K562 (cell line): ENCODE results near the gene DDOST. TPM values are rescaled to one million over a fixed set of nuclear protein-coding genes. Genes with fewer than 3 reads are reported as not detected.

Experiments
- ATAC-seq: fragments of 200-7000 bp; cut with Tn5 transposase; 3 replicates; pipeline ENCODE4 v1.9.1; 2020; ENCODE audit warnings: moderate library complexity
- BruUV-seq: library from RNA; stranded (reverse); fragments of 400-500 nt; replicated peaks from 2 replicates; lab custom pipeline; 2021; lab: Mats Ljungman, UMichigan
- CTCF ChIA-PET: fragments of 300-600 bp; formaldehyde crosslinking; extraction: SDS; loops from one replicate; lab custom pipeline; 2021; ENCODE audit warnings: low intra/inter-chr PET ratio; lab: Yijun Ruan, JAX
- POLR2A ChIA-PET: fragments of 300-600, 350-650 bp; sonication (Branson Sonifier 250); formaldehyde crosslinking; extraction: SDS; loops from one replicate; lab custom pipeline; 2021; ENCODE audit warnings: antibody characterized with exemption, inconsistent platforms; lab: Yijun Ruan, JAX
- DNase-seq, 4 experiments: peaks; one replicate each; pipeline versions ENCODE4 v3.0.0 to v3.0.0-alpha.2; 2011 to 2018; ENCODE audit warnings: low spot score in 3 of 4, mixed read lengths in 3 of 4; ENCODE audit errors: extremely low read depth in 1 of 4
- FAIRE-seq: peaks from 2 replicates; lab custom pipeline; 2011; peaks lifted over from hg19 to GRCh38; lab: Jason Lieb, UNC
- H2AFZ ChIP-seq: 2 replicates; pipeline ENCODE4 v1.6.0; 2011; ENCODE audit warnings: low read depth, low read length, control low read depth, inconsistent platforms
- H3K27ac ChIP-seq: fragments of 200-600 bp; 3 replicates; pipeline ENCODE4 v1.8.0; 2011; ENCODE audit warnings: low read depth, mild to moderate bottlenecking, control low read depth, inconsistent platforms, low read length, moderate library complexity, mixed read lengths; ENCODE audit errors: extremely low read depth
- H3K27me3 ChIP-seq, 2 experiments: fragments of 300-600 bp in 1 of 2; 2 replicates in 1 of 2; 3 replicates in 1 of 2; pipeline versions ENCODE4 v1.6.0 to v1.8.0; 2011; ENCODE audit warnings: inconsistent platforms in 2 of 2, low read length in 2 of 2, mild to moderate bottlenecking in 1 of 2, mixed read lengths in 1 of 2, moderate library complexity in 1 of 2; ENCODE audit not compliant: control insufficient read depth in 2 of 2, insufficient read depth in 2 of 2
- H3K36me3 ChIP-seq: fragments of 300-600 bp; 3 replicates; pipeline ENCODE4 v1.8.0; 2011; ENCODE audit warnings: mild to moderate bottlenecking, low read length, inconsistent platforms; ENCODE audit not compliant: control insufficient read depth, insufficient read depth
- H3K4me1 ChIP-seq, 2 experiments: fragments of 200-600 bp in 1 of 2; replicated peaks in 1 of 2; 2 replicates in 1 of 2; 3 replicates in 1 of 2; pipeline versions ENCODE4 v1.5.1 to v1.8.0; 2011; ENCODE audit warnings: inconsistent platforms in 2 of 2, low read length in 2 of 2, mild to moderate bottlenecking in 1 of 2, mixed read lengths in 1 of 2, moderate library complexity in 1 of 2; ENCODE audit not compliant: control insufficient read depth in 2 of 2, insufficient read depth in 2 of 2
- H3K4me2 ChIP-seq: 2 replicates; pipeline ENCODE4 v1.6.1; 2011; ENCODE audit warnings: low read length, control low read depth, inconsistent platforms, mixed read lengths; ENCODE audit not compliant: insufficient read depth
- H3K4me3 ChIP-seq: fragments of 200-600 bp; sonication (generic), shearing (Covaris generic); 2 replicates; pipeline ENCODE4 v1.5.1; 2016; ENCODE audit warnings: control low read depth, inconsistent platforms
- H3K79me2 ChIP-seq: fragments of 200-600 bp; 3 replicates; pipeline ENCODE4 v1.8.0; 2011; ENCODE audit warnings: low read length, inconsistent platforms; ENCODE audit not compliant: control insufficient read depth, insufficient read depth
- H3K9ac ChIP-seq, 2 experiments: 2 replicates each; pipeline versions ENCODE4 v1.6.0 to v1.6.1; 2011; ENCODE audit warnings: low read depth in 2 of 2, low read length in 2 of 2, control low read depth in 1 of 2, inconsistent platforms in 1 of 2, mild to moderate bottlenecking in 1 of 2, mixed read lengths in 1 of 2; ENCODE audit not compliant: insufficient read depth in 1 of 2
- H3K9me1 ChIP-seq: one replicate; pipeline ENCODE4 v1.6.0; 2011; ENCODE audit warnings: inconsistent platforms, mild to moderate bottlenecking, low read length, moderate library complexity; ENCODE audit not compliant: control insufficient read depth, insufficient read depth
- H3K9me3 ChIP-seq: replicated peaks from 2 replicates; pipeline ENCODE4 v1.5.1; 2011; ENCODE audit warnings: low read depth, low read length, inconsistent platforms; ENCODE audit not compliant: control insufficient read depth, insufficient read depth
- H4K20me1 ChIP-seq: replicated peaks from 2 replicates; pipeline ENCODE4 v1.6.1; 2011; ENCODE audit warnings: low read length, inconsistent platforms, mixed read lengths; ENCODE audit not compliant: control insufficient read depth, insufficient read depth
- BRD9 ChIP-seq: fragments of 450-650 bp; IDR thresholded peaks from 2 replicates; pipeline ENCODE4 v1.6.1; 2018; ENCODE audit warnings: low read depth; ENCODE audit not compliant: partially characterized antibody
- CBX1 ChIP-seq: sonication (generic); IDR thresholded peaks from 2 replicates; pipeline ENCODE4 v1.6.1; 2016; ENCODE audit warnings: antibody characterized with exemption, low read depth, mild to moderate bottlenecking
- CREBBP ChIP-seq: IDR thresholded peaks from one replicate; pipeline ENCODE4 v1.6.1; 2012; ENCODE audit warnings: low read depth, mild to moderate bottlenecking, control low read depth, inconsistent platforms, low read length
- ESRRA ChIP-seq: fragments of 450-650 bp; IDR thresholded peaks from 2 replicates; pipeline ENCODE4 v1.6.1; 2014; ENCODE audit warnings: low read depth, mild to moderate bottlenecking, moderate library complexity, borderline replicate concordance
- GATAD2B ChIP-seq: fragments of 450-650 bp; IDR thresholded peaks from 2 replicates; pipeline ENCODE4 v1.6.1; 2017; ENCODE audit warnings: mild to moderate bottlenecking, borderline replicate concordance
- RFX5 ChIP-seq: IDR thresholded peaks from 2 replicates; pipeline ENCODE4 v1.6.1; 2011; ENCODE audit warnings: low read depth, mild to moderate bottlenecking, improper control_type of control experiment, low read length
- SP1 ChIP-seq: sonication (generic); formaldehyde crosslinking; IDR thresholded peaks from 2 replicates; pipeline ENCODE4 v1.8.1; 2022; ENCODE audit warnings: mild to moderate bottlenecking, missing genetic modification reagents
- ZNF263 ChIP-seq: sonication (generic); formaldehyde crosslinking; IDR thresholded peaks from 2 replicates; pipeline ENCODE4 v1.8.0; 2022; ENCODE audit warnings: mild to moderate bottlenecking, missing genetic modification reagents, borderline replicate concordance
- WGBS: fragments of 100-300 bp; shearing (Covaris generic); methylation state at CpG from one replicate; pipeline ENCODE4 v1.1.6; 2016; ENCODE audit warnings: low coverage, mixed read lengths; ENCODE audit not compliant: insufficient coverage; ENCODE audit errors: missing lambda C conversion rate; 5-methylcytosine and 5-hydroxymethylcytosine counted together
- in situ Hi-C: fragments of 300-500 bp; cut with MboI; formaldehyde crosslinking; loops from 4 replicates; pipeline ENCODE4 v1.15.0; 2018; ENCODE audit warnings: inconsistent platforms, mixed read lengths
- intact Hi-C: fragments of 100-400 bp; cut with micrococcal nuclease; formaldehyde crosslinking; loops from 2 replicates; pipeline ENCODE4 v1.14.2; 2022
- polyA plus RNA-seq, 8 experiments: library from polyadenylated mRNA; depleted of rRNA in 4 of 8; stranded (reverse) in 5 of 8; unstranded in 3 of 8; fragments of >200 nt; fragmentation: Nextera tagmentation in 2 of 8; fragmentation: Illumina TruSeq in 1 of 8; extraction: Ambion mirVana in 2 of 8; extraction: Trizol in 1 of 8; gene quantifications; 2 replicates each; pipeline versions ENCODE4 v1.2.1 to v1.2.3, GENCODE V29; 2011 to 2014; ENCODE audit warnings: inconsistent platforms in 1 of 8, missing spikeins in 1 of 8
- total RNA-seq, 7 experiments: library from RNA; depleted of rRNA in 6 of 7; stranded (reverse); fragments of >200 nt in 6 of 7; fragmentation: Illumina TruSeq in 2 of 7; extraction: Trizol in 2 of 7; gene quantifications; 2 replicates each; pipeline versions ENCODE4 v1.2.1 to v1.2.3, GENCODE V29; 2011 to 2021; ENCODE audit warnings: low replicate concordance in 1 of 7
- TF ChIP-seq, protein P1 (sequence below): sonication (generic); IDR thresholded peaks from 2 replicates; pipeline ENCODE4 v1.6.1; 2016
- TF ChIP-seq, protein P2 (sequence below): IDR thresholded peaks from 2 replicates; pipeline ENCODE4 v1.6.1; 2011; ENCODE audit not compliant: insufficient read length; ENCODE audit errors: extremely low read depth
- TF ChIP-seq, protein P3 (sequence below): fragments of 250-450 bp; sonication (Bioruptor Pico); IDR thresholded peaks from 2 replicates; pipeline ENCODE4 v1.8.0; 2021; ENCODE audit warnings: mild to moderate bottlenecking, moderate library complexity

DDOST gene
- total and polyA plus RNA-seq, 9 of the 15 experiments (the other 6 are each of a cell fraction or from before 2014, with no cell fraction given) = 173 to 306 (median 222) TPM

DNA sequence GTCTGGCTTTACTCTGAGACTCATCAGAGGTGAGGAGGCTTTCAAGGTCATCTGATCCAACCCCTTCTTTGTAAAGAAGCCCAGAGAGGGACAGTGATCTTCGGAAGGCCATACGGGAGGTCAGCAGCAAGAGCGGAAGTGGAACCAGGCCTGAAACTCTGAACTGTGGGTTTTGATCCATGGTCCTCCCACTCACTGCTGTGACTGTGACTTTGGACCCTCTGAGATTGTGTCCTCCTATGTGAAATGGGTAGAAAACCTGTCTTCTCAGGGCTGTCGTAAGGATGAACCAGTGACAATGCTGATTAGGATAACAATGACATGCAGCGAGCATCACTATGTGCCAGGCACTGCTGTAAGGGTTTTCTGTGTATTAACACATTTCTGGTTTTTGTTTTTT, 9.8 kb upstream of the DDOST start:
- POLR2A ChIA-PET = no interaction called here
- no TSS peak for BruUV-seq
- intact Hi-C loops = no loop called here
- TF ChIP-seq ZNF263 = peak; percentile 84
- no peak for TF ChIP-seq CBX1
- no peak for TF ChIP-seq CREBBP
- TF ChIP-seq RFX5 = no peak
- TF ChIP-seq, protein P1, sequence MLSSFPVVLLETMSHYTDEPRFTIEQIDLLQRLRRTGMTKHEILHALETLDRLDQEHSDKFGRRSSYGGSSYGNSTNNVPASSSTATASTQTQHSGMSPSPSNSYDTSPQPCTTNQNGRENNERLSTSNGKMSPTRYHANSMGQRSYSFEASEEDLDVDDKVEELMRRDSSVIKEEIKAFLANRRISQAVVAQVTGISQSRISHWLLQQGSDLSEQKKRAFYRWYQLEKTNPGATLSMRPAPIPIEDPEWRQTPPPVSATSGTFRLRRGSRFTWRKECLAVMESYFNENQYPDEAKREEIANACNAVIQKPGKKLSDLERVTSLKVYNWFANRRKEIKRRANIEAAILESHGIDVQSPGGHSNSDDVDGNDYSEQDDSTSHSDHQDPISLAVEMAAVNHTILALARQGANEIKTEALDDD = no peak
- TF ChIP-seq SP1 (CRISPR knock-in tag) = no peak
- TF ChIP-seq, protein P2, sequence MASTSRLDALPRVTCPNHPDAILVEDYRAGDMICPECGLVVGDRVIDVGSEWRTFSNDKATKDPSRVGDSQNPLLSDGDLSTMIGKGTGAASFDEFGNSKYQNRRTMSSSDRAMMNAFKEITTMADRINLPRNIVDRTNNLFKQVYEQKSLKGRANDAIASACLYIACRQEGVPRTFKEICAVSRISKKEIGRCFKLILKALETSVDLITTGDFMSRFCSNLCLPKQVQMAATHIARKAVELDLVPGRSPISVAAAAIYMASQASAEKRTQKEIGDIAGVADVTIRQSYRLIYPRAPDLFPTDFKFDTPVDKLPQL = no peak
- TF ChIP-seq GATAD2B = no peak
- TF ChIP-seq, protein P3, sequence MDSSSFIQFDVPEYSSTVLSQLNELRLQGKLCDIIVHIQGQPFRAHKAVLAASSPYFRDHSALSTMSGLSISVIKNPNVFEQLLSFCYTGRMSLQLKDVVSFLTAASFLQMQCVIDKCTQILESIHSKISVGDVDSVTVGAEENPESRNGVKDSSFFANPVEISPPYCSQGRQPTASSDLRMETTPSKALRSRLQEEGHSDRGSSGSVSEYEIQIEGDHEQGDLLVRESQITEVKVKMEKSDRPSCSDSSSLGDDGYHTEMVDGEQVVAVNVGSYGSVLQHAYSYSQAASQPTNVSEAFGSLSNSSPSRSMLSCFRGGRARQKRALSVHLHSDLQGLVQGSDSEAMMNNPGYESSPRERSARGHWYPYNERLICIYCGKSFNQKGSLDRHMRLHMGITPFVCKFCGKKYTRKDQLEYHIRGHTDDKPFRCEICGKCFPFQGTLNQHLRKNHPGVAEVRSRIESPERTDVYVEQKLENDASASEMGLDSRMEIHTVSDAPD (CRISPR knock-in tag) = no peak
- TF ChIP-seq BRD9 = no peak
- TF ChIP-seq ESRRA = peak; percentile 48; the same call in 1 of the 2 replicates

More for the DNA sequence above, 9.8 kb upstream of the DDOST start:
- in situ Hi-C loops = no loop called here
- no peaks in the 10 kb centered on the region for H3K9me3 ChIP-seq
- H4K20me1 ChIP-seq = no peaks in the 10 kb centered on the region
- no peak for ATAC-seq
- CTCF ChIA-PET = no interaction called here
- no peak overlapping the region for H3K9ac ChIP-seq
- peaks cover 14 to 20% of the 10 kb centered on the region in 2 experiments for H3K27me3 ChIP-seq
- H3K27ac ChIP-seq = no peak overlapping the region
- DNase-seq = no peak
- no peak overlapping the region for H2AFZ ChIP-seq
- H3K9me1 ChIP-seq = no peaks in the 10 kb centered on the region
- whole genome bisulfite sequencing = 55% methylated on average over 5 of the region's 5 CpGs
- H3K4me3 ChIP-seq = no peak overlapping the region
- no peaks in the 10 kb centered on the region for H3K36me3 ChIP-seq
- H3K4me1 ChIP-seq = peaks cover 0 to 5% of the 10 kb centered on the region in 2 experiments; a peak in 1 of 5 replicates
- no peak overlapping the region for H3K4me2 ChIP-seq
- H3K79me2 ChIP-seq = no peaks in the 10 kb centered on the region
- FAIRE-seq = no peak
